Ureter (tissue), 1 donor: Measurements from ENCODE around the gene AMER3. TPM values are rescaled to one million over a fixed set of nuclear protein-coding genes. Genes with fewer than 3 reads are reported as not detected.

Experiments
- DNase-seq: peaks from one replicate; pipeline ENCODE4 v3.0.0-alpha.2; 2020; ENCODE audit warnings: low spot score
- total RNA-seq: library from RNA; stranded (reverse); gene quantifications from one replicate; pipeline ENCODE4 v1.2.4, GENCODE V29; 2023
- donor health status: DM: yes; HTN: yes; CAD: no.

Gene AMER3
- total RNA-seq, 1 donor from 2014 or later: not detected

DNA sequence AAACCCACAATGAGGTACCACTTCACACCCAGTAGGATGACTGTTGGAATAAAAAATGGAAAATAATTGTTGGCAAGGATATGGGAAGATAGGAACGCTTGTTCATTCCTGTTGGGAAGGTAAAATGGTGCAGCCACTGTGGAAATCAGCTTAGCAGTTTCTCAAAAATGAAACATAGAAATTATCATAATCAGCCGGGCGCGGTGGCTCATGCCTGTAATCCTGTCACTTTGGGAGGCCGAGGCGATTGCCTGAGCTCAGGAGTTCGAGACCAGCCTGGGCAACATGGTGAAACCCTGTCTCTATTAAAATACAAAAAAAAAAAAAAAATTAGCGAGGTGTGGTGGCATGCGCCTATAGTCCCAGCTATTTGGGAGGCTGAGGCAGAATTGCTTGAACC, 23.4 kb downstream of the AMER3 start:
- DNase-seq: no peak

DNA sequence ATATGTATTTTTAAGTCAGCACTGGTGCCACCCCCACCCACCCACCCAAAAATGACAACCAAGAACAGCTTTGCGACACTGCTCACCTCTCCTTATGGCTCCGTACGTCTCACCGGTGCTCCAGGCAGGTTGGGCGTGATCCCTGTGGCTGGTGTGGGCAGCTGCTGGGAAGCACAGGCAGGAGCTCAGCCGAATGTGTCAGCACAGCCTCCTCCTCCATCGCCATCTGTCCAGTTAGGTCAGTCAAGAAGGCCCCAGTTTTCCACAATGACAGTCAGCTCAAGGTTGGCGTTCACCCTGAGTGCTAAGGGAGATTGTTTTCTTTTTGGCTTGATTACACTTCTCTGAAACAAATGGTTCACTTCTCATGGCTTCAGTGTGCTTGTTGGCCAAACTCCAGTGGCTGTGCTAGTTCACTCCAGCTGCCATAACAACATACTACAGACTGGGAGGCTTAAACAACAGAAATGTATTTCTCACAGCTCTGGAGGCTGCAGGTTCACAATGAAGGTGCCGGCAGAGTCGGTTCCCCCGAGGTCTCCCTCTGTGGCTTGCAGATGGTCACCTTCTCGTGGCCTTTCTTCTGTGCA, 30.2 kb downstream of the AMER3 start:
- DNase-seq: no peak

DNA sequence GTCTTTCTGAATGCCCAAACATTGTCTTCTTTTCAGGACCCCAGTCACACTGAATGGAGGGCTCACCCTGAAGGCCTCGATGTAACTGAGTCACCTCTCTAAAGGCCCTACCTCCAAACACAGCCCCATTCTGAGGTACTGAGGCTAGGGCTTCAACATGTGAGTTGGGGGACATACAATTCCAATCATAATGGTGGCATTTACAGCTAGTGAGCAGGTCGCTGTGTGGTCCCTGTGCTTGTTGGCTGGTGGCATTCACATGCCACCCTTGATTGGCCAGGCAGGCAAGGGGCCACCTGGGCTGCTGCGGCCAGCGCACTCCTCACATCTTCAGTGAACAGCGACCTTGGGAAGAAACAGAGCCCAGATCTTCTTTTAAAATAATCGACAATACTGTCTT, 30.7 kb downstream of the AMER3 start:
- DNase-seq: no peak

DNA sequence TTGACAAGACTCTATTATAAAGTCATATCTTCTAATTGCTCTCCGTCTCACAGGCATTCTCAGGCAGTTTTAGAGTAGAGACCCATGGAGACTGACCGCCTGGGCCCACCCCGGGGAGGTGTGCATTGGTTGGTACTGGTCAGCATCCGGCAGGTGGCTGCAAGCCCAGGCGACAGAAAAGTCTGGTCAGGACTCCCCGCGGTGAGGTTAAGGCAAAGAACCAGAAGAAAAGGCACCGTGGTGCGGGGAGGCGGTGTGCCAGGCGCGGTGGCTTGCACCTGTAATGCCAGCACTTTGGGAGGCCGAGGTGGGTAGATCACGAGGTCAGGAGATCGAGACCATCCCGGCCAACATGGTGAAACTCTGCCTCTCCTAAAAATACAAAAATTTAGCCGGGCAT, 32.5 kb downstream of the AMER3 start:
- no peak for DNase-seq

DNA sequence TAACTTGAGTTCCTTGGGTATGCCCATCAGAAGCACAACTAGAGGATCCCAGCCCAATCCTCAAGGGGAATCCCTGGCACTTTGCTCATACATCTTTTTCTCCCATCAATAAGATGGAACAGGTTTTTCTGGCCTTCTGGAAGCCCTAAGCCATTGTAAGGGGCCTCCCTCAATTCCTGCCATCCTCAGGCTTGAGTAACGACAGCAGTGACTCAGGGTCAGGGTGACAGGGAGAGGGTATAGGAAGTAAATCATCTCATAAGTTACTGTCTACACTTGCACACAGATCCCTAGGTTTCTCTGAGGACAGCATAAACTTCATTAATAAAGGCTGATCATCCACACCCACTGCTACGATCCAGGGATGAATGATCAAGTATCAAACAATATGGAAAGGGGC, 35.0 kb downstream of the AMER3 start:
- no peak for DNase-seq

DNA sequence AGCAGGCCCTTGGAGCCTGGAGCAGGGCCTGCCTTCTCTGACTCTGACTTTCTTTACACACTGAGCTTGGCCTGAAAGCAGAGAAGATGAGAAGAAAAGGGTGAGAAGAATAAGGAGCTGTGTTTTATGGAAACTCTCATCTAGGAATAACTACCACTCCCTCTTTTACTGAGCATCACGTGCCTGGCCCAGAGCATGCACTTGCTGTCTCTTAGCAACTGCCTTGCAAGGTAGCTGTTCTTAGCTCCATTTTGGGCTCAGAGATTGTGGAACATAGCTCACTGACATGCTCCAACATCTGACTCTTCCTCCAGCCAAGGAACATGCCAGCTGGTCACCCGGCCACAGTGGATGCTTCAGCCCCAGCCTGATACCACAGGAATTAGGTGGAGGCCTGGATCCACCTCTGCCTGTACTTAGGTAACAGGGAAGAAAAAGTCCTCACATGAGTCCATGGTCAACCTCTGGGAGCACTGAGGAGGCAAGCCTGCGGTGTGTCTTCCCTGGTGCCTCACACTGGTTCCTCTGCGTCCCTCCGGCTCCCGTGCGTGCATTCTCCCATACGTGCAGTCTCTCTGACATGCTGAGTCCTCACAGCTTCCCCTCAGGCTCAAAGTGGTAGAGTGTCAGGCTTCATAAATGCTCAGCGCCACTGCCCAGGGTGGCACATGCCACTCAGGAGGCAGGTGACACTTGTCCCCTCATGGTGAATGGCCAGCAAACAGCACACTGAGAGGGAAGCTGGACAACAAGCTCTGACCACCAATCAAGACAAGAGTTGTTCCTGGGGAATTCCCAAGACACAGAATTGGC, 35.7 kb downstream of the AMER3 start:
- DNase-seq: no peak

DNA sequence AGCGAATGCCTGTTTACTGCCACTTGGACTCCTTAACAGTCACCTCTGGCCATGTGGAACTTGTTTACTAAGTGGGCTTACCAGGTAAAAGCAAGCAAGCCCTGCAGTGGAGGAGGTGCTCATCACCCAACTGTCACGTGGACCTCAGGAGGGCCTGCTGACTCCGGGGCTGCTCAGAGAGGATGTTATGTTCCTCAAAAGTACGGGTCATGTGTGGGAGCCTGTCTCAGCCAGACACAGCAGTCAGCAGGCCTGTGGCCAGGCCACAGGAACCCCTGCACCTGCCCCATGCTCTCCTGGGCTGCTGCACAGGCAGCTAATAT, 36.2 kb downstream of the AMER3 start:
- no peak for DNase-seq

DNA sequence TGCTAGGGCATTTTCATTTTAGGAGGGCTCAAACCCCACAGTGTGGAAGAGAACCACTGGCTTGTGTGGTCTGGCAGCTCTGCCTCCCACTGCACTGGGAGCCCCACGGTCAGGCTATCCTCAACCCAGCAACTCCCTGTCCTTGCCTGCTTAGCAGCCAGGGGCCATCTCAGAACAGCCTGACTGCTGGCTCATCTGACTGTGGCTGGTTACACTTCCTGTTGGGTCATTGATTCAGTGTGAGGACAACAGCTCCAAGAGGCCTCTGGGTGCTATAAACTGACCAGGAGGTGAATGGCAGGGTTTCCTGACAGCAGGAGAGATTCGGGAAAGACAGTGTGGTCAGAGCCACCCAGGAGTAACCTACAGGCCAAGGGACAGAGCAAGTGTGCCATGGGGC, 40.1 kb downstream of the AMER3 start:
- DNase-seq: no peak

DNA sequence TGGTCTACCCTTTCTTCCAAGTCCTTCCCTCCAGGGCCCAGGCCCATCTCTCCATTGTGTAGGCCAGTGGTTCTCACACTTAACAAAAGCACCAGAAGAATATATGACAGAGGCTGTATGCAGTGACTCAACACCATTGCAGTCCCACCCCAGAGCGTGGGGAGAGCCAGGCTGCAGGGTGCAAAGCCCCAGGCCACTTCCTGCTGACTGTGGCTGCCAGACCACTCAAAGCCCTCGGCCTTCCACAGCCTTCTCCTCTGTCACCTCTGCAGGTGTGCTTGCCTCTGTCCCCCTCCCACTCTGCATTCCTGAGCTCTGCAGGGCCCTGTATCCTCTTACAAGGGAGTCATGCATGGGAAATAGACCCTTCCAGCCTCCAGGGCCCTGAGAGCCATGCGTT, 41.0 kb downstream of the AMER3 start:
- DNase-seq: no peak

DNA sequence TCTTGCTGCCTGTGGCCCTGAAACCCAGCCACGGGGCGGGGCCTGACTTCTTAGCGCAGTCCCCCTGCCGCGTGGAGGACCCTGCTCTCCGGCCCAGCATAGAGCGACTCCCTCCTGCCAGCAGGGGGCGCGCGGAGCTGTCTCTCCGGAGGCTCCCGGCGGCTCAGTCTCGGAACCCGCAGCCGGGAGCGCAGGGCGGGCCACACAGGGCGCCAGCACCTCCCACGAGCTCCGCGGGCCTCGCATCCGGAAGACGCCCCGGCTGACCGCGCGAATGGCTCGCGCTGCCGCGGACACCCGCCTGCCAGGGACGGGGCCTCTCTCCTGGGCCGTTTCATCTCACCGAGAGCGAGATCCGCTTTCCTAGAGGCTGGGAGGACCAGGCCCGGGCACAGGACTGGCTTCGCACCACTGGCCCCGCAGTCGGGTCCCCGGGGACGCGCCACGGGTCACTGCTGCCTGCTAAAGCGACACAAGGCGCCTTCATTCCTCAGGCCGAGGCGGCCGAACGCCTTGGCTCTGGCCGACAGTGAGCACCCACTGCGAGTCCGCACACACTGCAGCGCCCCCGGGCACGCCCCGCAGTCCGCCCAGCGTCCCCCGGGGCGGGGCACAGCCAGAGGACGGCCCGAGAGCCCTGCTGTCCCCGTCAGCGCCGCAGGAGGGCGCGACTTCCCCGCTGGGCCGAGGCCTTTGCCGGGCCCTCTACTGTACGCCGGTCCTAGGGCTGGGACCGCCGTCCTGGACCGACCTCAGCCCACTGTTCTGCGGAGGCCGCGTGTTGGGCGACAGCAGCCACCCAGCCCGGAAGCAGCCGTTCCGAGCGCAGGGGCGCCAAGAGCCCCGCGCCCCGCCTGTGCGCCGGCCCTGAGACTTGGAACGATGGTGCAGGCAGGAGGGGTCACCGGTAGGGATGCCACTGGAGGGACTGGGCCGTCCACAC, 42.4 kb downstream of the AMER3 start:
- DNase-seq: peak; percentile 87

DNA sequence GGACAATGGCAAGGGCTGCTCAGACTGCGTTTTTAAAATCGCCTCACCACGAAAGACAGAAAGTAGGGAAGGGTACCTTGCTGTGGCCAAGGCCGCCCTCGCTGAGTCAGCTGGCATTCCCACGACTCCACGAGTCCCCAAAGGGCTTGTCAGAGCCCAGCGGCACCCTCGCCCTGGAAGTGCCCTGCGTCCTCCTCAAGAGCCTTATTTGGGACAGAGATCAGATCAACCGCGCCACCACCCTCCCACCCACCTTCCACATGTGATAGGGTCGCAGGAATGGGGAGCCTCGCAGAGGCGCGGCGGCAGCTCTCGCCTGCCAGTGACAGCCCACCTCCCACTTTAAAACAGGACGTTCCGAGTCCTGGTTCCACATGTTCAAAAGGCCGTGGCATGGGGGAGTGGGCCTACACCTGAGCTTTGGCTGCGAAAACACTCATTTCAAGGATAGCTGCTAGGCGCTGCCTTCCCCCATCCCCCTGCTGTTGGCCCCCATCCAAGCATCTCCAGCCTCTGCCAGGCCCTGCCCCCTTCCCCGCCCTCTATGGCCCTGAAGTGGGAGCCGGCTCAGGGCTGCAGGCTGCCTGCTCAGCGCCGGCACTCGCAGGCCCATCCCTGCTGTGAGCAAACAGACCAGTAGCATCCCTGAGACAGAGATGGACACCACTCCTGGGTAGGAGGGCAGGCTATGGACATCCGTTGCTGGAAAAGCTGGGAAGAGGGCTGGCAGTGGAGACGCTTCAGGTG, 43.3 kb downstream of the AMER3 start:
- no peak for DNase-seq

DNA sequence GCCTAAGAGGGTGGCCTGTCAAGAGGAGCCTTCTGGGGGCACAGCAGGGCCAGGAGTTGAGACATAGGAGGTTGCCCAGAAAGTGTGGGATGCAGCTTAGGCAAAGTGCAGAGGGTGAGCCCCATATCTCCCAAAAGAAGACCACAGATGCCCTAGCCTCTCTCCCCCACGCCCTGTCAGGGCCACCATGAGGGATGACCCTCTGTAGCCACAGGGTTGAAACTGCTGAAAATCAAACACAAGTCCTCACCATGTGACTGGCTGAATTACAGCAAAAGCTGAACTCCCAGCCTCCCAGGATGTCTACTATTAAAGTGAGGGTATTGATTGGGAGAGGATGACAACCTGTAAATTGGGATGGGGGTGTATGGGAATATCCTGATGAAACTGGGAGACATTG, 44.0 kb downstream of the AMER3 start:
- DNase-seq: no peak

DNA sequence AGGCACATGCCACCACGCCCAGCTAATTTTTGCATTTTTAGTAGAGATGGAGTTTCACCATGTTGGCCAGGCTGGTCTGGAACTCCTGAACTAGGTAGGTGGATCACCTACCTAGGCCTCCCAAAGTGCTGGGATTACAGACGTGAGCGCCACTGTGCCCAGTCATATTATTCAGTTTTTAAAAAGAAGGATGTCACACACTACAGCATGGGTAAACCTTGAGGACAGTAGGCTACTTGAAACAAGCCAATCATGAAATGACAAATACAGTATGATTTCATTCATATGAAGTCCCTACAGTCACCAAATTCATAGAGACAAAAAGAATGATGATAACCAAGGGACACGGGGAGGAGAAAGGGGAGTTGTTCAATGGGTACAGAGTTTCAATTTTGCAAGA, 50.3 kb downstream of the AMER3 start:
- no peak for DNase-seq

DNA sequence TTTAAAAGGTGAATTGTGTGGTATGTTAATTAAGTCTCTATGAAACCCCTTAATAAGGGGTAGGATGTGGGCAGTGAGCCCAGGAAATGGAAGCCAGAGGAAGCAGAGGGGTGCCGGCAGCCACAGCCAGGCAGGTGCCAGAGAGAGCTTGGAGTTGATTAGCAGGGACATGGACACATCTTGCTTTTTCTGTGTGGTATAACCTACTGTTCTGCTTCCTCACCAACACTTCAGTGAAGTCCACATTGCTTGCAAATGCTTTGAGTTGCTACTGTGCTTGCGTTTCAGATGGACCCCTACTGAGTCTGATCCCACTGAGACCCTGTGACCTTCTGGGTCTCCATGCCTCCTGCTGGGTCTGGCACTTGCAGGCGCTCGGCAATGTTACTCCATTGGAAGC, 51.0 kb downstream of the AMER3 start:
- no peak for DNase-seq

DNA sequence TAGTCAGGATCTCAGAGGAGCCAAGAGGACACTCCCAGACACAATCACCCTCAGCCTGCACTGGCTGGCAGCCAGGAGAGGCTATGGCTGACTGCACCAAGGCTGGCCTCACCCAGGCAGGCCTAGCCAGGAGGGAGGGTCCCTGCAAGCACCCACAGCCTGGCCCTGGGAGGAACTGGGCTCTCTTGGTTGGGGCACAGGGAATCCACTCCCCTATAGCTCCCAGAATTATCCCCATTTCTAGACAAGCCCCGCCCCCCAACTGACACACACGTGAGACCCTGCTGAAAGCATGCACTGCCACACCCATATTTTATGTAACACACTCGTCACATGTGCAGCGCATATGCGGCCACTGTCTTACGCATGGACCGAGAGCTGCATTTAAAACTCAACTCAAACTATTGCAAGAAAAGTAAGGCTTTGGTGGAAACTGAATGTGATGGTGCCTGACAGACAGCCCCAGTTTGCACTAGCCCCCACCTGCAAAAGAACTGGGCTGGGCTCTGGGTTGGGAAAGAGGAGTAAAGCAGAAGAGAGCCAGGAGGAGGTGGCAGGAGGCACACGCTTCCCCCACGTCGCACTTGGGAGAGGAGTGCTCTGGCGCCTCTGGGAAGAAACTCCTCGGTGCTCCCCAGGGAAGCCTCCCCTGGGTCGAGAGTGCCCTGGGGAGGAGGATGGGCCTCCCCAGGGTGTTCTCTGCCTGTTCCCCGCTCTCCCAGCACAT, 52.5 kb downstream of the AMER3 start:
- peak; percentile 85 for DNase-seq

DNA sequence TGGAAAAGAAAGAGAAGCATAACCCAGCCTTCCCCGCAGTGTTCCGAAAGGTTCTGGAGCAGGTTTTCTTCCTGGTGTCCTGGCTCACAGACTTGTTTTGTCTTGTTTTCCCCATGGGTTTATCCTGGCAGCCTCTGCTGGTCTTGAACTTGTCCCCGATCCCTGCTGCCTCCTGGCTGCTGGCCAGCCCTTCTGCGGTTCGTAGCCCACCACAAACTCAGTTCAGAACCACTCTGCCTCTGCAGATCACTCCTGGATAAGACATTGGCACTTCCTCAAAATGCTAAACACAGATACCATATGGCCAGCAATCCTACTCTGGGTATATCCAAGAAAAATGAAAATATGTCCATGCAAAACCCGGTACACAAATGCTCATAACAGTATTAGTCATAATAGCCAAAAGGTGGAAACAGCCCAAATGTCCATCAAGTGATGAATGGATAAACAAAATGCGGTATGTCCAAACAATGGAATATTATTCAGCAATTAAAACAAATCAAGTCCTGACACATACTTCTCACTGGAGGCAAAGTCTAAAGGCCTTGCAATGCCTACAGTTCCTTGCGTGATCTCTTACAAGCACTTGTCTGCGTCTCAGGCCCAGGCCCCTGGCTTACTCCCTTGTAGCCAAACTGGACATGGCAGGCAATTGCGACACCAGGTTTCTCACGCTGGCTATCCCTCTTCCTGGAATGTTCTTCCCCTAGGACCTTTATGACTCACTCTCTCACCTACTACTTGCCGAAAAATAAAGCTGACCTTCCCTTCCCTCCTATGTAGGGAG, 53.3 kb downstream of the AMER3 start:
- DNase-seq: no peak

DNA sequence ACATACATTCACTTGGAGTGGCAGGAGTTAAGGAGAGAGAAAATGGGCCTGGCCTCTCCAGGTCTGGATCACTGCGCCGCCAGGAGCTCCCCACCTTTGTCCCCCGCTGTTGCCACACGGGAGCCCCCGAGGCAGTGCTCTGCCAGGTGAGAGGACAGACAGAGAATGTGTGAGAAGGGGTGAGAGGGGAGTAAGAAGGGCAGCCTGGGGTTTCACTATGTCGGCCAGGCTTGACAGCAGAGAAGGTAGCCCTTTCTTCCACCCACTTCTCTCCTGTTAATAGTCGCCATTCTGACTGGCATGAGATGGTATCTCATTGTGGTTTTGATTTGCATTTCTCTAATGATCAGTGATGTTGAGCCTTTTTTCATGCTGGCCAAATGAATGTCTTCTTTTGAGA, 55.1 kb downstream of the AMER3 start:
- no peak for DNase-seq

DNA sequence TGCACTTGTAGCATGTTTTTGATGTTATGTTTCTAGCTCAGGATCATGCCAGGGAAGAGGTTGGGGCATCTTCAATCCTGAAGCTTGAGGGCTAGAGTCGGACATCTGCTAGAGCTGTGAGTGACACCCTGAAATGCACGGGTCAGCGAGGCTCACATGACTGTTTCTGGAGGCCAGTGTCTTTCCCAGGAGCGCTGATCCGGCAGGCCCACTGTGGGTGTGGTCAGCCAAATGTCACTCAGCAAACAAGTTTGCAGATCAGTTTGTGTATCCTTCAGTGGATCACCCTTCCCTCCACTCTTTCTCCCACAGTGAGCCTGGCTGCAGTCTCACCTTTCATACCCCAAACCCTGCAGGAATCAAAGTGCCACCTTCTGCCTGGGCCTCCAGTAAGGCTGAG, 58.4 kb downstream of the AMER3 start:
- no peak for DNase-seq

DNA sequence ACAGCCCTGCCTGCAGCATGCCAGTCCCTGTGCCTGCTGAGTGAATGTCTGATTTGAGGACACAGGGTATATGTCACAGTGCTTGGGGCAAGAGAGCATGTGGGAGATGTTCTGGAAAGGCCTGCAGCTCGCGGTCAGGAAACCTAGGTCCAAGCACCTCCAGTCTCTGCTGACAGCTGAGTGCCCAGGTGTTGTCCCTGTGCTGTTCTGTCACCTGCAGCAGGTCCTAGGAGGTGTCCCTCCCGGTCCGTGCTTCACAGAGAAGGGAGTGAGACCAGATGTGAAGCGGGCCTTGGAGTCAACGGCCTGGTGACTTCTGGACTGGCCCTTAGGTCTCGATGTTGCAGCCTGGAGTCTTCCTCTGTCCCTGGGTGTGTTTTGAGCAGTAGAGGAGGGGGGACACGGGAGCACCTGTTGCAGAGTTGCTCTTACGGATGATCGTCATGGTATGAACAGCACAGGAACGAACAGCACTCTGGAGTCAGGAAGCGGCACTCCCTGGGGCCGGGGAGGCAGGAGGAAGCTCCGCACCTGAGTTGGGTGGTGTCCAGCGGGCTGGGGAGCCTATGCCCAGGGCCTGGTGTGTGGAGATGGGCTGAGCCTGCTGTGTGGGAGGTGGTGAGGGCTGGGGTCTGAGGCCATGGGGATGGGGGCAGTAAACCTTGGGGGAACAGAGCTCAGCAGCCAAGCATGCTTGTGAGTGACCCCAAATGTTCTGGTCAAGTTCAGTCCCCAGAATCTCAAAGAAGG, 59.8 kb downstream of the AMER3 start:
- no peak for DNase-seq
